HG03045 (cell line): ENCODE data around the gene ITGB1BP2.
A peak's percentile ranks its signal among the peaks of the same experiment; 100 is the strongest.
"Not testable (repeated sequence)": the region's sequence is repeated elsewhere in the genome, so short reads cannot be mapped to it uniquely, and the experiment has no call there.

Experiments used
- ATAC-seq: cut with Tn5 transposase; IDR thresholded peaks from one replicate; pipeline ENCODE4 v1.9.1; 2021; ENCODE audit warnings: mild to moderate bottlenecking, moderate library complexity; ENCODE audit not compliant: unreplicated experiment

The ITGB1BP2 gene

GRCh38 chrX:71301195-71301924 is at the start of gene ITGB1BP2:
TSS of gene ITGB1BP2 (plus strand) at chrX:71301750. CDS start at chrX:71301807, 57 bp downstream.
- ATAC-seq, result no peak

- ATAC-seq, result no peak
These were observed 49.3 kb upstream of the ITGB1BP2 start for GRCh38 chrX:71252221-71252620.

GRCh38 chrX:71253253-71254091 is 48.1 kb upstream of the ITGB1BP2 start:
- no peak for ATAC-seq

- peak; percentile 90 for ATAC-seq
These were observed 47.2 kb upstream of the ITGB1BP2 start, which contains the start of gene ZMYM3 for GRCh38 chrX:71254092-71254963. TSS of gene ZMYM3 (minus strand) at chrX:71254140. CDS start at chrX:71253255, 885 bp downstream.

GRCh38 chrX:71256051-71256450 is 45.5 kb upstream of the ITGB1BP2 start:
- ATAC-seq, result no peak

- ATAC-seq, result no peak
These were observed 44.7 kb upstream of the ITGB1BP2 start for GRCh38 chrX:71256856-71257255.

- ATAC-seq, result not testable (repeated sequence)
These were observed 32.9 kb upstream of the ITGB1BP2 start for GRCh38 chrX:71268624-71269023.

GRCh38 chrX:71269801-71270395 is 31.7 kb upstream of the ITGB1BP2 start:
- no peak for ATAC-seq

- not testable (repeated sequence) for ATAC-seq
These were observed 29.2 kb upstream of the ITGB1BP2 start for GRCh38 chrX:71272313-71272712.

- ATAC-seq, result not testable (repeated sequence)
These were observed 20.2 kb upstream of the ITGB1BP2 start for GRCh38 chrX:71281300-71281699.

- ATAC-seq, result peak; percentile 35
These were observed 18.8 kb upstream of the ITGB1BP2 start for GRCh38 chrX:71282514-71283402.

- ATAC-seq, result peak; percentile 87
These were observed 18.0 kb upstream of the ITGB1BP2 start, which contains the start of gene NONO for GRCh38 chrX:71283403-71284143. TSS of gene NONO (plus strand) at chrX:71283635. CDS start at chrX:71290638, 7,003 bp downstream.

GRCh38 chrX:71285929-71286328 is 15.6 kb upstream of the ITGB1BP2 start:
- no peak for ATAC-seq

- no peak for ATAC-seq
These were observed 10.2 kb upstream of the ITGB1BP2 start for GRCh38 chrX:71291381-71291780.

- ATAC-seq, result no peak
These were observed 8.7 kb upstream of the ITGB1BP2 start for GRCh38 chrX:71292669-71293365.

GRCh38 chrX:71296806-71297205 is 4.7 kb upstream of the ITGB1BP2 start:
- no peak for ATAC-seq

- no peak for ATAC-seq
These were observed 3.4 kb upstream of the ITGB1BP2 start for GRCh38 chrX:71298119-71298518.

- not testable (repeated sequence) for ATAC-seq
These were observed 1.5 kb upstream of the ITGB1BP2 start for GRCh38 chrX:71300064-71300463.
